Activated CD8-positive, alpha-beta memory T cell treated with anti-CD3 and anti-CD28 coated beads for 4 hours (primary cell): ENCODE measurements around the gene GRK4.

Source experiments
- DNase-seq, 2 donors: peaks; one replicate each; pipeline ENCODE4 v3.0.0-alpha.2; 2020; ENCODE audit warnings: low read depth in 2 of 2

GRK4 gene

GRCh38 chr4:3011456-3012220, 48.3 kb downstream of the GRK4 start:
- DNase-seq, result no peak

GRCh38 chr4:3013323-3013722, 50.0 kb downstream of the GRK4 start:
- no peak for DNase-seq

- no peak for DNase-seq
Measured at GRCh38 chr4:3013839-3014350, 50.5 kb downstream of the GRK4 start.

DNA sequence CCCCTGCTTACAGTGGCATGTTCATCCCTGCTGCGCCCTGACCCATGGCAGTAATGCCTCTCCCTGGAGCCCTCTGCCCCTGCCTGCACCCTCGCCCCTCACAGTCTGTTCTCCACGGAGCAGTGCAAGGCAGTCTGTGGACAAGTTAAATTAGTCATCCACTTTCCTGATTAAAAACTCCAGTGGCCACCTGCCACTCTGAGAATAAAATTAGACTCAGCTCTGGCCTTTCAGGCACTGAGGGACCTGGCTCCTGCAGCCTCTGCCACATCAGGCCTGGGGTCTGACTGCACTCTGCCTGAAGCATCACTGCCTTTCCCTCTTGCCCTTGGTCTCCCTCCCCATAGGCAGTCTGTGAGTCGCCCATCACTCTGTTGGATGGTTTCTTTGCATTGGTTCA, 53.6 kb downstream of the GRK4 start:
- DNase-seq, result no peak

DNA sequence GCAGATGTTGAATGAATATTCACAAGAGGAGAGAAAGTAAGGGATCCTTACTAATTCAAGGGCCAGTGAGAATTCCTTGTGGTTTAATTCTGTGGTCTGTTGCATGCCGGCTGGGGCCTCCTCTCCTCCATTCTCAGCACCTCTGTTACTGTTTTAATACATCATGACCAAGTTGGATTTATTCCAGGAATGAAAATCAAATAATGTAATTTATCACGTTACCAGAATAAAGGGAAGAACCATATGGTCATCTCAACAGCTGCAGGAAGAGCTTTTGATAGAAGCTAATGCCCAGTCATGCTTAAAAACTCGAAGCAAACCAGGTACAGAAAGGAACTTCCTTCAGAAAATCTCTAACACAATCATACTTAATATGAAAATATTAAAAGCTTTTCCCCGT, 54.1 kb downstream of the GRK4 start:
- no peak for DNase-seq

DNA sequence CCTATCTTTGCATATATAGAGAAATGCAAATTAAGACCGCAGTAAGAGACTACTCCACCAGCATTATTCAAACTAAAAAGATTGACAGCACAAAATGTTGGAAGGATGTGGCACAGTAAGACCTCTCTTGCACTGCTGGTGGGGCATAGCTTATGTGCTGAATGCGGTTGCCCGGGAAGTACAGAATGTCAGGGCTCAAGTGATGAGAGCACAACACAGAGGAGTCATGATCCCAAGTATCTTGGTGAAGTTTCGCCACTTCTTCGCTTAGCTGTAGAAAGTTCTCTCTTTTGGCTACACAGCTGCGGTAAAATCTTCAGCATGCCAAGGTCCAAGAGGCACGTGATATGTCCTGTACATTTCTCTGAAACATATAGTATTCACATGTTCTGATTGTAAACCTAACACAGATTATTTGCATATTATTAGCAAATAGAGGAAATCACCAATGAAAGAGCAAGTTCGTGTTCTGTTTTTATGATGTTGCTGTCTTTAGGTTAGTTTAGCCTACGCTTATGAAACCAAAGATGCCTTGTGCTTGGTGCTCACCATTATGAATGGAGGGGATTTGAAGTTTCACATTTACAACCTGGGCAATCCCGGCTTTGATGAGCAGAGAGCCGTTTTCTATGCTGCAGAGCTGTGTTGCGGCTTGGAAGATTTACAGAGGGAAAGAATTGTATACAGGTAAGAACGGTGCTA, 55.9 kb downstream of the GRK4 start:
- no peak for DNase-seq

GRCh38 chr4:3021127-3021526, 57.8 kb downstream of the GRK4 start:
- DNase-seq, result no peak

- no peak for DNase-seq
Measured at GRCh38 chr4:3021627-3022026, 58.3 kb downstream of the GRK4 start.

DNA sequence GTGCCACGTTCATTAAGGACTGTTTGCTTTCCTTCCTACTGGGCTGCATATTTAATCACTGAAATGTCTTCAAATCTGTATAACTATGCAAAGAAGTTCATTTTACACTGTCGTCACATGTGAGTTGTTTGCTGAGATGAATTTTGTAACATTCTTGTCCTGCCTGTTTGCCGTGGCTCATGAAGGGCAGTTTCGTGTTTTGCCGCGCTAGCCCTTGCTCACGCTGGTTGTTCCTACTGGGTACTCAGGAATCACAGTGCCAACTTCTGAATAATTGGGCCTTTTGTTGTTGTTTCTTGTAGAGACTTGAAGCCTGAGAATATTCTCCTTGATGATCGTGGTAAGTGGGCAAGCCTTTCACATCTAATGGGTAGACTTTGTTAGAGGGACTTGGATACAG, 58.7 kb downstream of the GRK4 start:
- DNase-seq, result no peak

DNA sequence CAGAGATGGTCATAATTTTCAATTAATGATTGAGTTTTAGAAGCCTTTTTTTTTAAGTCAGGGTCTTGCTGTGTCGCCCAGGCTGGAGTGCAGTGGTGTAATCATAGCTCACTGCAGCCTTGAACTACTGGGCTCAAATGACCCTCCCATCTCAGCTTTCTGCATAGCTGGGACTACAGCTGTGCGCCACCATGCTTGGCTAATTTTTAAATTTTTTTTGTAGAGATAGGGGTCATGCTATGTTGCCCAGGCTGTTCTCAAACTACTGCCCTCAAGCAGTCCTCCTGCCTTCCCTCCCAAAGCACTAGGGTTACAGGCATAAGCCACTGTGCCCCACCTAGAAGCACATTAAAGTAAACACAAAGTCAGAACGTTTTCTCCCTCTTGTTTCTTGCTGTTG, 59.3 kb downstream of the GRK4 start:
- no peak for DNase-seq

GRCh38 chr4:3025881-3026280, 62.5 kb downstream of the GRK4 start:
- no peak for DNase-seq

DNA sequence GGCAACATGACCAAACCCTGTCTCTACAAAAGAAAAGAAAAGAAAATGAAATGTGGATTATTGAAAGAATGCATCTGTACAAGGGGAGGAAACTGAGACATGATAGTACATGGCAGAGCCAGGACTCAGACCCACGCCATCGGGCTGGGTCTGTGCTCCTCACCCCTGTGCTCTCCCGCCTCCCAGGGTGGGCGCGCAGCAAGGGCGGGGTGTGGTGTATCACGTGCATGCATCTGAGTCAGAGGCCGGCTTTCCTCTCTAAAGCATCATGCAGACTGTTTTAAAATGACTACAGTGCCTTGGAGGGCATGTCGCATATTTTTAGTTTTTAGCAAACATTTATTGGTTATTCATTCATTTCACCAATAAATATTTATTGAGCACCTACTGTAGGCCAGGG, 63.2 kb downstream of the GRK4 start:
- DNase-seq, result no peak

DNA sequence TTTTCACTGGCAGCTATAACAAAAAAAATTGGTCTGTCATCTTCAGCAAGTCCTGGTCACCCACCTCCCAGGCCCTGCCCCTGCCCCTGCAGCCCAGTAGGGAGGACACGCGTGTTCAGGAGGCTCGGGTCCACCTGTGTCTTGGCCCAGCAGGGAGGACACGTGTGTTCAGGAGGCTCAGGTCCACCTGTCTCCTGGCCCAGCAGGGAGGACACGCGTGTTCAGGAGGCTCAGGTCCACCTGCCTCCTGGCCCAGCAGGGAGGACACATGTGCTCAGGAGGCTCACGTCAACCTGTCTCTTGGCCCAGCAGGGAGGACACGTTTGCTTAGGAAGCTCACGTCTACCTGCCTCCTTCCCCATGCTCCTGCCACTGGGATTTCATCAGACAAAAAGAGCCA, 66.1 kb downstream of the GRK4 start:
- DNase-seq, result no peak

GRCh38 chr4:3030566-3031356, 67.4 kb downstream of the GRK4 start:
- DNase-seq, result no peak

GRCh38 chr4:3031357-3032082, 68.1 kb downstream of the GRK4 start:
- DNase-seq, result no peak

GRCh38 chr4:3034231-3034630, 70.9 kb downstream of the GRK4 start:
- no peak for DNase-seq

- DNase-seq, result no peak
Measured at GRCh38 chr4:3035249-3035648, 71.9 kb downstream of the GRK4 start.

- no peak for DNase-seq
Measured at GRCh38 chr4:3035674-3036073, 72.3 kb downstream of the GRK4 start.

- DNase-seq, result no peak
Measured at GRCh38 chr4:3036131-3036952, 73.0 kb downstream of the GRK4 start.

- no peak for DNase-seq
Measured at GRCh38 chr4:3037957-3038461, 74.6 kb downstream of the GRK4 start.
